ENCODE data around the gene SIK3.

The SIK3 gene

GRCh38 chr11:116991491-116991890 lies 106.7 kb downstream of the SIK3 start:
- no peaks in the 10 kb centered on the region for H3K27me3 ChIP-seq
- no peaks in the 10 kb centered on the region for H3K9me3 ChIP-seq
- peaks cover 29 to 53% of the 10 kb centered on the region in 2 experiments for H3K4me1 ChIP-seq (ENCODE audit: control insufficient read depth in 1 of 2, insufficient read depth in 1 of 2, low read depth in 1 of 2, low read length in 1 of 2)
- TF ChIP-seq, protein P1, sequence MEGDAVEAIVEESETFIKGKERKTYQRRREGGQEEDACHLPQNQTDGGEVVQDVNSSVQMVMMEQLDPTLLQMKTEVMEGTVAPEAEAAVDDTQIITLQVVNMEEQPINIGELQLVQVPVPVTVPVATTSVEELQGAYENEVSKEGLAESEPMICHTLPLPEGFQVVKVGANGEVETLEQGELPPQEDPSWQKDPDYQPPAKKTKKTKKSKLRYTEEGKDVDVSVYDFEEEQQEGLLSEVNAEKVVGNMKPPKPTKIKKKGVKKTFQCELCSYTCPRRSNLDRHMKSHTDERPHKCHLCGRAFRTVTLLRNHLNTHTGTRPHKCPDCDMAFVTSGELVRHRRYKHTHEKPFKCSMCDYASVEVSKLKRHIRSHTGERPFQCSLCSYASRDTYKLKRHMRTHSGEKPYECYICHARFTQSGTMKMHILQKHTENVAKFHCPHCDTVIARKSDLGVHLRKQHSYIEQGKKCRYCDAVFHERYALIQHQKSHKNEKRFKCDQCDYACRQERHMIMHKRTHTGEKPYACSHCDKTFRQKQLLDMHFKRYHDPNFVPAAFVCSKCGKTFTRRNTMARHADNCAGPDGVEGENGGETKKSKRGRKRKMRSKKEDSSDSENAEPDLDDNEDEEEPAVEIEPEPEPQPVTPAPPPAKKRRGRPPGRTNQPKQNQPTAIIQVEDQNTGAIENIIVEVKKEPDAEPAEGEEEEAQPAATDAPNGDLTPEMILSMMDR (IDR thresholded peaks at IDR 0.05), result no peak
- H3K4me3 ChIP-seq (ENCODE audit: low read depth in 1 of 2, low read length in 1 of 2), result no peak overlapping the region
- H3K27ac ChIP-seq, result no peak overlapping the region
- H3K36me3 ChIP-seq, result no peaks in the 10 kb centered on the region

GRCh38 chr11:116990811-116991210 lies 107.4 kb downstream of the SIK3 start:
- TF ChIP-seq, protein P1 (IDR thresholded peaks at IDR 0.05), result no peak
- H3K36me3 ChIP-seq, result no peaks in the 10 kb centered on the region
- no peaks in the 10 kb centered on the region for H3K9me3 ChIP-seq
- H3K27ac ChIP-seq, result peak overlapping the region; percentile 59
- peaks cover 36 to 60% of the 10 kb centered on the region in 2 experiments for H3K4me1 ChIP-seq (ENCODE audit: control insufficient read depth in 1 of 2, insufficient read depth in 1 of 2, low read depth in 1 of 2, low read length in 1 of 2)
- H3K4me3 ChIP-seq (ENCODE audit: low read depth in 1 of 2, low read length in 1 of 2), result no peak overlapping the region
- no peaks in the 10 kb centered on the region for H3K27me3 ChIP-seq

DNA sequence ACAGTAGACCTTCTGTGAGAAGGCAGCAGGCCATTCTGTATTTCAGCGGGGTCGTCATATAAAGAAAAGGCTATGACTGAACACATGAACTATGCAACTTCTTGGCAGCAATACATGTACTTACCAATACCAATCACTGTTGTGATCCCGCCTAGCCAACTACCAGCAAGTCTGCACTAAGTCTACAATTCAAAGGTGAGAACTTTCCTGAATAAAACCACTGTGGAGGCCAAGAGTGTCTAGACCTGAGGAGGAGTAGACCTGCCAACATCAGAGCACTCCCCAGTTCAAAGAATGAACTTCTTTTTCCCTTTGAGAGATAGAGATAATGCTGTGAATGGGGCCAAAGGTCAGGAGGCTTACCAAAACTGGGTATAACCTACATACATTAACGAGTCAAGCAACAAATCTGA lies 108.2 kb downstream of the SIK3 start:
- Histone ChIP-seq H3K4me3 (ENCODE audit: low read depth in 1 of 2, low read length in 1 of 2) (no peak overlapping the region), H3K27ac (peak overlapping the region; percentile 59), H3K36me3 (no peaks in the 10 kb centered on the region), H3K4me1 (ENCODE audit: control insufficient read depth in 1 of 2, insufficient read depth in 1 of 2, low read depth in 1 of 2, low read length in 1 of 2) (peaks cover 43 to 67% of the 10 kb centered on the region in 2 experiments), H3K9me3 (no peaks in the 10 kb centered on the region), H3K27me3 (no peaks in the 10 kb centered on the region)
- TF ChIP-seq, protein P1 (IDR thresholded peaks at IDR 0.05), result no peak

GRCh38 chr11:116989184-116989583 lies 109.0 kb downstream of the SIK3 start:
- Histone ChIP-seq H3K4me3 (ENCODE audit: low read depth in 1 of 2, low read length in 1 of 2) (no peak overlapping the region), H3K27me3 (no peaks in the 10 kb centered on the region), H3K4me1 (ENCODE audit: control insufficient read depth in 1 of 2, insufficient read depth in 1 of 2, low read depth in 1 of 2, low read length in 1 of 2) (peaks cover 52 to 73% of the 10 kb centered on the region in 2 experiments), H3K27ac (peak overlapping the region; percentile 59), H3K36me3 (no peaks in the 10 kb centered on the region), H3K9me3 (no peaks in the 10 kb centered on the region)
- TF ChIP-seq, protein P1 (IDR thresholded peaks at IDR 0.05), result no peak

DNA sequence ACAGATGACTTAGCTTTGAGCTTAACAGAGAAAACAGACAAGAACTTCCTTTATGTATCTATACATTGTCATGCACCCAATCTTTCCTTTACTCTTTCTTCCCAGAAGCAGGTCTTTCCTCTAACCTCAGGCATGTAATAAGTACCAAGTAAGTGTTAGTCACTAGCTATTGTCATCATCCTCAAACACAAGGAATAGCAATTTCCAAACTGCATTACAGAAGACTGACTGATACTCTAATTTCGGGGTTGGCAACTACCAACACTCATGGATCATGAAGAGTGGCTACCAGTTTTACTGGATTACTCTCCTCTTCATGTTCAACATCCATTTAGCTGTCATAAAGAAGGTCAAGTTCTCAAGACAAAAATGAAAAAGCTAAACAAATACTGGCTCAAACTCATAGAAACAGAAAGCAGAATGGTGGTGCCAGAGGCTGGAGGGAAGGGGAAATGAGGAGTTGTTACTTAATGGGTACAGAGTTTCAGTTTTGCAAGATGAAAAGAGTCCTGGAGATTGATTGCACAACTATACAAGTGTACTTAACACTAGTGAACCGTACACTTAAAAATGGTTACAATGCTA lies 111.6 kb downstream of the SIK3 start:
- peak overlapping the region; percentile 93 for H3K27ac ChIP-seq
- peak overlapping the region; percentile 58 to 66 for H3K4me3 ChIP-seq (ENCODE audit: low read depth in 1 of 2, low read length in 1 of 2)
- no peaks in the 10 kb centered on the region for H3K27me3 ChIP-seq
- no peaks in the 10 kb centered on the region for H3K36me3 ChIP-seq
- TF ChIP-seq, protein P1 (IDR thresholded peaks at IDR 0.05), result no peak
- H3K9me3 ChIP-seq, result no peaks in the 10 kb centered on the region
- H3K4me1 ChIP-seq (ENCODE audit: control insufficient read depth in 1 of 2, insufficient read depth in 1 of 2, low read depth in 1 of 2, low read length in 1 of 2), result peaks cover 74 to 89% of the 10 kb centered on the region in 2 experiments
